Mesenchymal stem cell (in vitro differentiated cells and primary cell): ENCODE data around the gene KCNK7.

ENCODE experiments used
- DNase-seq: peaks from one replicate; pipeline ENCODE4 v3.0.0-alpha.2; 2013
- H2AFZ ChIP-seq: one replicate; pipeline ENCODE4 v1.6.1; 2013; ENCODE audit warnings: low read depth, mild to moderate bottlenecking, control low read depth, inconsistent platforms, low read length, moderate library complexity
- H2AK5ac ChIP-seq: 2 replicates; pipeline ENCODE4 v1.6.1; 2013; ENCODE audit warnings: low read length, moderate library complexity, mild to moderate bottlenecking, inconsistent platforms; ENCODE audit not compliant: severe bottlenecking
- H2BK120ac ChIP-seq: one replicate; pipeline ENCODE4 v1.6.1; 2013; ENCODE audit warnings: low read depth, mild to moderate bottlenecking, inconsistent platforms, low read length, moderate library complexity
- H2BK12ac ChIP-seq, 2 experiments: one replicate each; pipeline ENCODE4 v1.6.1; 2013; ENCODE audit warnings: inconsistent platforms in 2 of 2, low read length in 2 of 2, mild to moderate bottlenecking in 2 of 2, moderate library complexity in 2 of 2, control low read depth in 1 of 2
- H2BK15ac ChIP-seq: one replicate; pipeline ENCODE4 v1.6.1; 2013; ENCODE audit warnings: mild to moderate bottlenecking, low read depth, inconsistent platforms; ENCODE audit not compliant: poor library complexity, severe bottlenecking
- H2BK5ac ChIP-seq: 2 replicates; pipeline ENCODE4 v1.6.1; 2013; ENCODE audit warnings: low read depth, mild to moderate bottlenecking, low read length, control low read depth, inconsistent platforms; ENCODE audit not compliant: poor library complexity, severe bottlenecking
- H3K14ac ChIP-seq, 2 experiments: one replicate each; pipeline ENCODE4 v1.6.1; 2013; ENCODE audit warnings: inconsistent platforms in 2 of 2, low read length in 2 of 2, control low read depth in 1 of 2, mild to moderate bottlenecking in 1 of 2, moderate library complexity in 1 of 2
- H3K18ac ChIP-seq, 2 experiments: one replicate each; pipeline ENCODE4 v1.6.1; 2013; ENCODE audit warnings: inconsistent platforms in 2 of 2, low read length in 2 of 2, control low read depth in 1 of 2, low read depth in 1 of 2, mild to moderate bottlenecking in 1 of 2
- H3K23ac ChIP-seq, 2 experiments: one replicate each; pipeline ENCODE4 v1.6.1; 2013; ENCODE audit warnings: inconsistent platforms in 2 of 2, low read length in 2 of 2, mild to moderate bottlenecking in 2 of 2, moderate library complexity in 2 of 2, control low read depth in 1 of 2
- H3K27ac ChIP-seq: 2 replicates; pipeline ENCODE4 v1.5.1; 2013; ENCODE audit warnings: mild to moderate bottlenecking, moderate library complexity, low read length, control low read depth, inconsistent platforms; ENCODE audit not compliant: poor library complexity, severe bottlenecking
- H3K27me3 ChIP-seq, 2 experiments: 2 replicates each; pipeline versions ENCODE4 v1.6.1 to v1.7.0; 2013; ENCODE audit warnings: low read length in 2 of 2, mild to moderate bottlenecking in 2 of 2, moderate library complexity in 2 of 2, control low read depth in 1 of 2, inconsistent platforms in 1 of 2; ENCODE audit not compliant: control insufficient read depth in 1 of 2, insufficient read depth in 1 of 2
- H3K36me3 ChIP-seq, 2 experiments: 2 replicates each; pipeline versions ENCODE4 v1.6.1 to v1.7.0; 2013; ENCODE audit warnings: low read length in 2 of 2, control low read depth in 1 of 2, inconsistent platforms in 1 of 2, low read depth in 1 of 2, mild to moderate bottlenecking in 1 of 2; ENCODE audit not compliant: insufficient read depth in 2 of 2, control insufficient read depth in 1 of 2
- H3K4ac ChIP-seq, 2 experiments: one replicate each; pipeline ENCODE4 v1.6.1; 2013; ENCODE audit warnings: inconsistent platforms in 2 of 2, low read length in 2 of 2, mild to moderate bottlenecking in 2 of 2, moderate library complexity in 2 of 2, control low read depth in 1 of 2, low read depth in 1 of 2
- H3K4me1 ChIP-seq: 2 replicates; pipeline ENCODE4 v1.6.1; 2013; ENCODE audit warnings: low read depth, low read length, control low read depth; ENCODE audit not compliant: control insufficient read depth, insufficient read depth
- H3K4me2 ChIP-seq: 2 replicates; pipeline ENCODE4 v1.6.1; 2013; ENCODE audit warnings: low read length, mild to moderate bottlenecking, inconsistent platforms; ENCODE audit not compliant: poor library complexity, severe bottlenecking
- H3K4me3 ChIP-seq, 2 experiments: 2 replicates each; pipeline versions ENCODE4 v1.5.1 to v1.7.0; 2013; ENCODE audit warnings: low read length in 2 of 2, mild to moderate bottlenecking in 2 of 2, control low read depth in 1 of 2, low read depth in 1 of 2; ENCODE audit not compliant: insufficient read depth in 1 of 2
- H3K79me1 ChIP-seq: replicated peaks from 2 replicates; pipeline ENCODE4 v1.6.1; 2013; ENCODE audit warnings: mild to moderate bottlenecking, control low read depth, low read length, inconsistent platforms; ENCODE audit not compliant: poor library complexity, severe bottlenecking
- H3K9ac ChIP-seq: 2 replicates; pipeline ENCODE4 v1.7.0; 2013; ENCODE audit warnings: mild to moderate bottlenecking, low read length, moderate library complexity
- H3K9me3 ChIP-seq: 2 replicates; pipeline ENCODE4 v1.7.0; 2013; ENCODE audit warnings: mild to moderate bottlenecking, low read length; ENCODE audit not compliant: control insufficient read depth
- H4K8ac ChIP-seq: one replicate; pipeline ENCODE4 v1.6.1; 2013; ENCODE audit warnings: inconsistent platforms, mild to moderate bottlenecking, low read length, moderate library complexity
- H4K91ac ChIP-seq: one replicate; pipeline ENCODE4 v1.6.1; 2013; ENCODE audit warnings: mild to moderate bottlenecking, low read length, inconsistent platforms
- WGBS: methylation state at CpG from one replicate; pipeline ENCODE4 v1.1.7; 2013; ENCODE audit warnings: mixed read lengths; 5-methylcytosine and 5-hydroxymethylcytosine counted together

The KCNK7 gene

GRCh38 chr11:65617990-65618751 is 22.6 kb upstream of the KCNK7 start:
- DNase-seq = no peak
- H4K91ac ChIP-seq = no peak overlapping the region
- H3K4me1 ChIP-seq = peaks cover 40% of the 10 kb centered on the region
- no peak overlapping the region for H3K27ac ChIP-seq
- no peak overlapping the region for H2BK15ac ChIP-seq
- no peaks in the 10 kb centered on the region for H3K9me3 ChIP-seq
- no peak overlapping the region for H2BK12ac ChIP-seq
- no peak overlapping the region for H3K4ac ChIP-seq
- no peak overlapping the region for H3K9ac ChIP-seq
- no peak overlapping the region for H2AK5ac ChIP-seq
- no peaks in the 10 kb centered on the region for H3K27me3 ChIP-seq
- no peak overlapping the region for H2BK5ac ChIP-seq
- no peak overlapping the region for H3K4me3 ChIP-seq
- H3K79me1 ChIP-seq = peaks cover 27% of the 10 kb centered on the region
- WGBS = over 99% methylated on average over 29 of the region's 33 CpGs
- no peak overlapping the region for H4K8ac ChIP-seq
- no peak overlapping the region for H3K18ac ChIP-seq
- H2BK120ac ChIP-seq = no peak overlapping the region
- no peak overlapping the region for H2AFZ ChIP-seq
- H3K4me2 ChIP-seq = no peak overlapping the region
- H3K14ac ChIP-seq = no peak overlapping the region
- no peak overlapping the region for H3K23ac ChIP-seq
- peaks cover 57 to 61% of the 10 kb centered on the region in 2 experiments for H3K36me3 ChIP-seq

- Histone ChIP-seq H3K27me3 (no peaks in the 10 kb centered on the region), H3K79me1 (peaks cover 23% of the 10 kb centered on the region), H2AK5ac (no peak overlapping the region), H3K4ac (no peak overlapping the region), H3K4me3 (peak overlapping the region in 1 of 2 experiments; percentile 96), H2BK15ac (no peak overlapping the region), H2BK120ac (no peak overlapping the region), H4K8ac (no peak overlapping the region), H4K91ac (no peak overlapping the region), H2BK5ac (no peak overlapping the region), H2AFZ (no peak overlapping the region), H3K27ac (no peak overlapping the region), H3K4me1 (peaks cover 49% of the 10 kb centered on the region), H3K4me2 (peak overlapping the region; percentile 60), H3K36me3 (peaks cover 56 to 60% of the 10 kb centered on the region in 2 experiments), H3K23ac (no peak overlapping the region), H3K9ac (peak overlapping the region; percentile 94), H3K9me3 (no peaks in the 10 kb centered on the region), H3K14ac (no peak overlapping the region), H3K18ac (no peak overlapping the region), H2BK12ac (no peak overlapping the region)
- DNase-seq = no peak
- 93% methylated on average over 17 of the region's 17 CpGs for WGBS
These were observed 21.7 kb upstream of the KCNK7 start for GRCh38 chr11:65617136-65617850.

GRCh38 chr11:65616575-65617001 is 21.0 kb upstream of the KCNK7 start:
- Histone ChIP-seq H2BK12ac (no peak overlapping the region), H4K91ac (no peak overlapping the region), H2AFZ (no peak overlapping the region), H2BK15ac (no peak overlapping the region), H2AK5ac (no peak overlapping the region), H3K18ac (no peak overlapping the region), H4K8ac (no peak overlapping the region), H3K4me2 (peak overlapping the region; percentile 60), H3K27ac (no peak overlapping the region), H3K4me1 (peaks cover 55% of the 10 kb centered on the region), H3K23ac (no peak overlapping the region), H3K9me3 (no peaks in the 10 kb centered on the region), H3K79me1 (peaks cover 19% of the 10 kb centered on the region), H3K4ac (peak overlapping the region in 1 of 2 experiments; percentile 54), H3K14ac (no peak overlapping the region), H3K4me3 (peak overlapping the region; percentile 85 to 96), H3K9ac (peak overlapping the region; percentile 94), H3K27me3 (no peaks in the 10 kb centered on the region), H2BK5ac (no peak overlapping the region), H3K36me3 (peaks cover 54 to 57% of the 10 kb centered on the region in 2 experiments), H2BK120ac (no peak overlapping the region)
- WGBS = 91% methylated on average over 9 of the region's 10 CpGs
- peak; percentile 14 for DNase-seq

- no peak for DNase-seq
- peak overlapping the region; percentile 61 for H4K8ac ChIP-seq
- peak overlapping the region; percentile 69 to 87 for H3K4ac ChIP-seq
- H3K4me1 ChIP-seq = peaks cover 56% of the 10 kb centered on the region
- H2BK5ac ChIP-seq = peak overlapping the region; percentile 75
- peak overlapping the region; percentile 90 for H3K27ac ChIP-seq
- H3K4me2 ChIP-seq = peak overlapping the region; percentile 60
- no peak overlapping the region for H2BK15ac ChIP-seq
- peaks cover 19% of the 10 kb centered on the region for H3K79me1 ChIP-seq
- no peaks in the 10 kb centered on the region for H3K9me3 ChIP-seq
- H2BK12ac ChIP-seq = no peak overlapping the region
- H2AFZ ChIP-seq = no peak overlapping the region
- H2BK120ac ChIP-seq = peak overlapping the region; percentile 67
- H3K14ac ChIP-seq = peak overlapping the region in 1 of 2 experiments; percentile 71
- peak overlapping the region; percentile 83 to 87 for H3K18ac ChIP-seq
- H3K36me3 ChIP-seq = peaks cover 49 to 57% of the 10 kb centered on the region in 2 experiments
- peak overlapping the region; percentile 77 for H4K91ac ChIP-seq
- no peak overlapping the region for H3K23ac ChIP-seq
- H3K27me3 ChIP-seq = no peaks in the 10 kb centered on the region
- WGBS = 1% methylated on average over 38 of the region's 50 CpGs
- peak overlapping the region; percentile 85 to 96 for H3K4me3 ChIP-seq
- H3K9ac ChIP-seq = peak overlapping the region; percentile 94
- no peak overlapping the region for H2AK5ac ChIP-seq
These were observed 20.5 kb upstream of the KCNK7 start for GRCh38 chr11:65615950-65616574.
